ENCODE data around the gene ZNF497. TPM values are rescaled to one million over a fixed set of nuclear protein-coding genes. Genes with fewer than 3 reads are reported as not detected.
A peak's percentile ranks its signal among the peaks of the same experiment; 100 is the strongest.

The ZNF497 gene
- total and polyA plus RNA-seq, 2 of the 8 experiments (the other 6 are each of a cell fraction or from before 2014, with no cell fraction given) = 0.93 to 1.4 TPM

GRCh38 chr19:58400316-58400915 lies 37.9 kb upstream of the ZNF497 start:
- Histone ChIP-seq H4K8ac (ENCODE audit: extremely low read depth, insufficient read depth, low read length) (no peak overlapping the region), H3K23me2 (ENCODE audit: low read depth, low read length) (peaks cover 12% of the 10 kb centered on the region), H3K23ac (ENCODE audit: insufficient read length) (no peak overlapping the region), H4K20me1 (replicated peaks in 1 of 2; ENCODE audit: control insufficient read depth in 1 of 2, insufficient read depth in 2 of 2, low read length in 2 of 2) (peaks cover 0 to 1% of the 10 kb centered on the region in 2 experiments), H2BK20ac (ENCODE audit: low read length) (no peak overlapping the region), H3K14ac (ENCODE audit: insufficient read length) (no peak overlapping the region), H3K4ac (replicated peaks; ENCODE audit: insufficient read length, low read depth, low read length) (peak overlapping the region; percentile 29), H2BK5ac (ENCODE audit: low read depth, low read length) (no peak overlapping the region), H2AK5ac (ENCODE audit: low read depth, low read length) (no peak overlapping the region), H3K4me1 (replicated peaks in 1 of 4; ENCODE audit: control insufficient read depth in 3 of 4, insufficient read depth in 4 of 4, low read length in 3 of 4) (peaks cover 0 to 25% (median 14%) of the 10 kb centered on the region in 4 experiments; a peak in 5 of 7 replicates), H3K56ac (replicated peaks; ENCODE audit: insufficient read length, low read depth, low read length) (no peak overlapping the region), H3K27ac (ENCODE audit: low read depth, low read length) (no peak overlapping the region), H3K4me3 (ENCODE audit: extremely low read depth in 1 of 4, insufficient read depth in 2 of 4, low read depth in 3 of 4, low read length in 4 of 4) (peak overlapping the region; percentile 29 to 84 (median 42)), H2AFZ (ENCODE audit: low read length) (no peak overlapping the region), H2BK15ac (ENCODE audit: low read length) (no peak overlapping the region), H3K9me3 (ENCODE audit: insufficient read depth in 2 of 2, low read depth in 1 of 2, low read length in 1 of 2) (no peaks in the 10 kb centered on the region), H3K9ac (replicated peaks in 1 of 4; ENCODE audit: extremely low read depth in 1 of 4, low read depth in 3 of 4, low read length in 3 of 4) (no peak overlapping the region), H4K91ac (replicated peaks; ENCODE audit: insufficient read length, low read length) (no peak overlapping the region), H3K36me3 (ENCODE audit: control insufficient read depth in 2 of 4, insufficient read depth in 4 of 4, low read length in 3 of 4) (no peaks in the 10 kb centered on the region), H3K79me2 (ENCODE audit: control insufficient read depth in 1 of 2, insufficient read depth in 2 of 2, low read length in 2 of 2) (no peaks in the 10 kb centered on the region), H2BK120ac (replicated peaks; ENCODE audit: low read depth, low read length) (no peak overlapping the region), H3K18ac (ENCODE audit: extremely low read depth, low read length) (no peak overlapping the region; the same call in 1 of the 2 replicates), H3K79me1 (ENCODE audit: low read depth, low read length) (no peaks in the 10 kb centered on the region; the same call in 1 of the 2 replicates), H4K5ac (ENCODE audit: insufficient read length, low read depth, low read length) (no peak overlapping the region), H2BK12ac (ENCODE audit: low read depth, low read length) (peak overlapping the region; percentile 45; the same call in 1 of the 2 replicates), H3K4me2 (ENCODE audit: insufficient read depth in 1 of 2, low read depth in 2 of 2, low read length in 2 of 2) (peak overlapping the region; percentile 50 to 87), H3K27me3 (replicated peaks in 1 of 4; ENCODE audit: control insufficient read depth in 3 of 4, extremely low read depth in 1 of 4, insufficient read depth in 3 of 4, low read length in 3 of 4) (peaks cover 3 to 17% (median 11%) of the 10 kb centered on the region in 4 experiments; a peak in 6 of 7 replicates)
- DNase-seq (ENCODE audit: low read depth in 1 of 2, low spot score in 2 of 2) = no peak
- FAIRE-seq = no peak
- TF ChIP-seq FOSL1 (IDR thresholded peaks at IDR 0.05; ENCODE audit: insufficient read depth, low read depth, low read length) (no peak), RNF2 (IDR thresholded peaks at IDR 0.05; ENCODE audit: borderline replicate concordance, low read depth, low read length, missing control alignments, poor library complexity, severe bottlenecking) (peak; percentile 28)
- CTCF ChIA-PET (ENCODE audit: partially characterized antibody) = interaction anchor here (2.8 kb wide), 1 partner anchor 119 kb away, joined by 7 read pairs; the partner anchor contains the start of gene ZBTB45
- WGBS, 2 experiments (ENCODE audit: extremely low coverage in 1 of 2, insufficient coverage in 1 of 2, insufficient read length in 1 of 2, insufficient replicate concordance in 2 of 2, low coverage in 1 of 2, low lambda C conversion rate in 2 of 2, missing lambda C conversion rate in 1 of 2) = 75% methylated on average over 18 of the region's 18 CpGs; no CpG with 5 or more reads in 1 of the 2 experiments
- POLR2A ChIA-PET (ENCODE audit: partially characterized antibody) = interaction anchor here (0.8 to 7.2 kb wide), 4 partner anchors 8 to 121 kb away, joined by 3 to 78 read pairs (median 5); partner anchors contain the start of genes RPS5, ZNF584 and ZNF837

All from H1 (cell line).